ENCODE measurements around the gene KCNH2.

KCNH2 gene

GRCh38 chr7:150938566-150938965 lies 39.6 kb downstream of the KCNH2 start:
- Histone ChIP-seq H3K27me3 (ENCODE audit: low read length) (no peaks in the 10 kb centered on the region), H2AFZ (ENCODE audit: low read depth, low read length, severe bottlenecking) (no peak overlapping the region), H3F3A (ENCODE audit: insufficient read depth) (no peaks in the 10 kb centered on the region), H3K9me2 (replicated peaks; ENCODE audit: insufficient read depth, low read length) (no peaks in the 10 kb centered on the region), H3K4me3 (ENCODE audit: insufficient read depth, low read length, poor library complexity, severe bottlenecking) (no peak overlapping the region), H3K9ac (ENCODE audit: low read length) (no peak overlapping the region), H3K36me3 (ENCODE audit: low read length) (no peaks in the 10 kb centered on the region), H3K4me2 (ENCODE audit: low read depth, low read length, poor library complexity, severe bottlenecking) (no peak overlapping the region), H3K9me3 (ENCODE audit: insufficient read depth, low read length) (no peaks in the 10 kb centered on the region), H3K27ac (ENCODE audit: low read depth, low read length) (no peak overlapping the region), H3K79me2 (ENCODE audit: insufficient read depth, low read length) (no peaks in the 10 kb centered on the region), H4K20me1 (ENCODE audit: low read depth, low read length) (no peaks in the 10 kb centered on the region)
- TF ChIP-seq, protein P1, sequence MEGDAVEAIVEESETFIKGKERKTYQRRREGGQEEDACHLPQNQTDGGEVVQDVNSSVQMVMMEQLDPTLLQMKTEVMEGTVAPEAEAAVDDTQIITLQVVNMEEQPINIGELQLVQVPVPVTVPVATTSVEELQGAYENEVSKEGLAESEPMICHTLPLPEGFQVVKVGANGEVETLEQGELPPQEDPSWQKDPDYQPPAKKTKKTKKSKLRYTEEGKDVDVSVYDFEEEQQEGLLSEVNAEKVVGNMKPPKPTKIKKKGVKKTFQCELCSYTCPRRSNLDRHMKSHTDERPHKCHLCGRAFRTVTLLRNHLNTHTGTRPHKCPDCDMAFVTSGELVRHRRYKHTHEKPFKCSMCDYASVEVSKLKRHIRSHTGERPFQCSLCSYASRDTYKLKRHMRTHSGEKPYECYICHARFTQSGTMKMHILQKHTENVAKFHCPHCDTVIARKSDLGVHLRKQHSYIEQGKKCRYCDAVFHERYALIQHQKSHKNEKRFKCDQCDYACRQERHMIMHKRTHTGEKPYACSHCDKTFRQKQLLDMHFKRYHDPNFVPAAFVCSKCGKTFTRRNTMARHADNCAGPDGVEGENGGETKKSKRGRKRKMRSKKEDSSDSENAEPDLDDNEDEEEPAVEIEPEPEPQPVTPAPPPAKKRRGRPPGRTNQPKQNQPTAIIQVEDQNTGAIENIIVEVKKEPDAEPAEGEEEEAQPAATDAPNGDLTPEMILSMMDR (IDR thresholded peaks at IDR 0.05; ENCODE audit: insufficient read depth, low read length, poor library complexity, severe bottlenecking), result no peak
- TF ChIP-seq EZH2phosphoT487 (conservative IDR thresholded peaks at IDR 0.05; ENCODE audit: low read length), result no peak

GRCh38 chr7:150937848-150938561 lies 40.1 kb downstream of the KCNH2 start:
- Histone ChIP-seq H3K9me3 (ENCODE audit: insufficient read depth, low read length) (no peaks in the 10 kb centered on the region), H3K4me2 (ENCODE audit: low read depth, low read length, poor library complexity, severe bottlenecking) (no peak overlapping the region), H3K27ac (ENCODE audit: low read depth, low read length) (no peak overlapping the region), H3F3A (ENCODE audit: insufficient read depth) (no peaks in the 10 kb centered on the region), H3K36me3 (ENCODE audit: low read length) (no peaks in the 10 kb centered on the region), H3K27me3 (ENCODE audit: low read length) (no peaks in the 10 kb centered on the region), H3K9me2 (replicated peaks; ENCODE audit: insufficient read depth, low read length) (no peaks in the 10 kb centered on the region), H4K20me1 (ENCODE audit: low read depth, low read length) (no peaks in the 10 kb centered on the region), H3K79me2 (ENCODE audit: insufficient read depth, low read length) (no peaks in the 10 kb centered on the region), H3K9ac (ENCODE audit: low read length) (no peak overlapping the region), H3K4me3 (ENCODE audit: insufficient read depth, low read length, poor library complexity, severe bottlenecking) (no peak overlapping the region), H2AFZ (ENCODE audit: low read depth, low read length, severe bottlenecking) (no peak overlapping the region)
- TF ChIP-seq EZH2phosphoT487 (conservative IDR thresholded peaks at IDR 0.05; ENCODE audit: low read length), result no peak
- TF ChIP-seq, protein P1 (IDR thresholded peaks at IDR 0.05; ENCODE audit: insufficient read depth, low read length, poor library complexity, severe bottlenecking), result no peak

DNA sequence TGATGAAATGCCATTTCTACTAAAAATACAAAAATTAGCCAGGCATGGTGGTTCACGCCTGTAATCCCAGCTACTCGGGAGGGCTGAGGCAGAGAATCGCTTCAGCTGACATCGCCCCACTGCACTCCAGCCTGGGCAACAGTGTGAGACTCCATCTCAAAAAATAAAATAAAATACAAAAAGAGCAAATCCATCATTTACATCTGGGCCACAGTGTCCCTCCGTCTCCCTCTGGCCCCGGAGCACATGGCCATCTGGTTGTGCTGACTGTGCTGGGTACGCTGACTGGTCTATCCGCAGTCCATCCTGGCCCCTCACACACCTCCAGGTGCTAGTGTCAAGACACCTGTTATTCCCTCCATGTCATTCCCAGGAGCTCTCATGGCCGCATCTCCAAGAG lies 42.1 kb downstream of the KCNH2 start:
- Histone ChIP-seq H3K4me3 (ENCODE audit: insufficient read depth, low read length, poor library complexity, severe bottlenecking) (no peak overlapping the region), H2AFZ (ENCODE audit: low read depth, low read length, severe bottlenecking) (no peak overlapping the region), H3K9me2 (replicated peaks; ENCODE audit: insufficient read depth, low read length) (no peaks in the 10 kb centered on the region), H3K27ac (ENCODE audit: low read depth, low read length) (no peak overlapping the region), H4K20me1 (ENCODE audit: low read depth, low read length) (no peaks in the 10 kb centered on the region), H3K79me2 (ENCODE audit: insufficient read depth, low read length) (no peaks in the 10 kb centered on the region), H3K4me2 (ENCODE audit: low read depth, low read length, poor library complexity, severe bottlenecking) (no peak overlapping the region), H3K36me3 (ENCODE audit: low read length) (no peaks in the 10 kb centered on the region), H3K9ac (ENCODE audit: low read length) (no peak overlapping the region), H3K9me3 (ENCODE audit: insufficient read depth, low read length) (no peaks in the 10 kb centered on the region), H3K27me3 (ENCODE audit: low read length) (no peaks in the 10 kb centered on the region), H3F3A (ENCODE audit: insufficient read depth) (no peaks in the 10 kb centered on the region)
- no peak for TF ChIP-seq EZH2phosphoT487 (conservative IDR thresholded peaks at IDR 0.05; ENCODE audit: low read length)
- TF ChIP-seq, protein P1 (IDR thresholded peaks at IDR 0.05; ENCODE audit: insufficient read depth, low read length, poor library complexity, severe bottlenecking), result no peak

Data from SU-DHL-6 (cell line).